PC-3 (cell line): ENCODE data around the gene TMEM171. TPM values are rescaled to one million over a fixed set of nuclear protein-coding genes. Genes with fewer than 3 reads are reported as not detected.

Experiments
- ATAC-seq: fragments of 200-7000 bp; cut with Tn5 transposase; 2 replicates; pipeline ENCODE4 v1.9.1; 2020; ENCODE audit warnings: mild to moderate bottlenecking, moderate library complexity
- BruUV-seq: library from RNA; stranded (reverse); fragments of 400-500 nt; replicated peaks from 2 replicates; lab custom pipeline; 2021; lab: Mats Ljungman, UMichigan
- CTCF ChIA-PET: fragments of 300-600 bp; sonication (Branson Sonifier 250); formaldehyde crosslinking; loops from one replicate; lab custom pipeline; 2022; ENCODE audit warnings: antibody characterized with exemption; lab: Charles Lee
- POLR2A ChIA-PET: fragments of 300-600 bp; sonication (Branson Sonifier 250); formaldehyde crosslinking; loops from one replicate; lab custom pipeline; 2022; ENCODE audit warnings: antibody characterized with exemption; ENCODE audit not compliant: unreplicated experiment; lab: Charles Lee
- DNase-seq: peaks from one replicate; pipeline ENCODE4 v3.0.0-alpha.2; 2015
- H2AFZ ChIP-seq: fragments of 300-600 bp; sonication (generic); 2 replicates; pipeline ENCODE4 v1.6.0; 2016; ENCODE audit warnings: antibody characterized with exemption, low read length
- H3F3A ChIP-seq: fragments of 300-600 bp; sonication (generic); one replicate; pipeline ENCODE4 v1.6.0; 2017; ENCODE audit warnings: antibody characterized with exemption, low read length, control low read depth, mild to moderate bottlenecking; ENCODE audit not compliant: unreplicated experiment
- H3K27ac ChIP-seq: fragments of 300-600 bp; sonication (generic); 2 replicates; pipeline ENCODE4 v1.5.1; 2016; ENCODE audit warnings: mild to moderate bottlenecking, low read length
- H3K27me3 ChIP-seq: fragments of 300-600 bp; sonication (generic); 2 replicates; pipeline ENCODE4 v1.6.1; 2016; ENCODE audit warnings: low read length, mixed read lengths
- H3K36me3 ChIP-seq: fragments of 300-600 bp; sonication (generic); 2 replicates; pipeline ENCODE4 v1.6.1; 2016; ENCODE audit warnings: low read depth, mixed run types, low read length, mixed read lengths
- H3K4me1 ChIP-seq: fragments of 300-600 bp; sonication (generic); 2 replicates; pipeline ENCODE4 v1.5.1; 2016; ENCODE audit warnings: low read length; ENCODE audit not compliant: insufficient read depth
- H3K4me2 ChIP-seq: fragments of 300-600 bp; sonication (generic); 2 replicates; pipeline ENCODE4 v1.6.0; 2016; ENCODE audit warnings: low read length
- H3K4me3 ChIP-seq: fragments of 300-600 bp; sonication (generic); 2 replicates; pipeline ENCODE4 v1.5.1; 2016; ENCODE audit warnings: mild to moderate bottlenecking, low read length, mixed read lengths
- H3K79me2 ChIP-seq: fragments of 300-600 bp; sonication (generic); 2 replicates; pipeline ENCODE4 v1.6.1; 2017; ENCODE audit warnings: low read length, mixed read lengths
- H3K9ac ChIP-seq: fragments of 300-600 bp; sonication (generic); 2 replicates; pipeline ENCODE4 v1.6.0; 2016; ENCODE audit warnings: mild to moderate bottlenecking, low read length
- H3K9me2 ChIP-seq: fragments of 300-600 bp; sonication (generic); replicated peaks from 2 replicates; pipeline ENCODE4 v1.6.1; 2016; ENCODE audit warnings: mixed run types, low read length, mixed read lengths
- H3K9me3 ChIP-seq: fragments of 300-600 bp; sonication (generic); 2 replicates; pipeline ENCODE4 v1.6.1; 2016; ENCODE audit warnings: low read length, mixed read lengths
- H4K20me1 ChIP-seq: fragments of 300-600 bp; sonication (generic); 2 replicates; pipeline ENCODE4 v1.6.1; 2016; ENCODE audit warnings: low read length, mixed read lengths
- CTCF ChIP-seq: fragments of 300-600 bp; sonication (generic); conservative IDR thresholded peaks from 2 replicates; pipeline ENCODE4 v1.5.1; 2017; ENCODE audit warnings: antibody characterized with exemption, low read depth, mild to moderate bottlenecking, low read length
- EZH2 ChIP-seq: fragments of 300-600 bp; sonication (generic); IDR thresholded peaks from one replicate; pipeline ENCODE4 v1.6.1; 2017; ENCODE audit warnings: antibody characterized with exemption, mild to moderate bottlenecking, low read length; ENCODE audit not compliant: unreplicated experiment
- EZH2phosphoT487 ChIP-seq: fragments of 300-600 bp; sonication (generic); IDR thresholded peaks from 2 replicates; pipeline ENCODE4 v1.6.1; 2018; ENCODE audit warnings: mild to moderate bottlenecking, antibody characterized with exemption, low read length, borderline replicate concordance
- intact Hi-C: fragments of 100-400 bp; cut with micrococcal nuclease; formaldehyde crosslinking; loops from 2 replicates; pipeline ENCODE4 v1.9.0; 2023
- total RNA-seq: library from RNA; depleted of rRNA; stranded (reverse); fragments of >200 nt; gene quantifications from 2 replicates; pipeline ENCODE4 v1.2.3, GENCODE V29; 2014

Gene TMEM171
- total RNA-seq, 1 experiment from 2014 or later: 1.8 TPM

DNA sequence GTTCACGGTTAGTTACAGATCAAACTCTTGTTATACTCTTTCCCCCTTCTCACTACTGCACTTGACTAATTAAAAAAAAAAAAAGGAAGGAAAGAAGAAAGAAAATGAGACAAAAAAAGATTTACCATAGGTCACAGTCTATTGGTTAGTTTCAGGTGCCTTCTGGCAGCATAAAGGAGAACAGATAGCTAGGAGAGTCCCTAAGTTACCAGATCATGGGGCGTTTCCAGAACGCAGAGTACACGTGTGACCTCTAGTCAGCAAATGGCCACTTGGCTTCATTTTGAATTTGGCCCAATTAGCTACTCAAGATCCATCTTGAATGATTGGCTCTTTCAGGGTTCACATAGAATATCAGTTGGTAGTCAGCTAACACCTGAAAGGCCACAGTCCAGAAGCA, 20.3 kb upstream of the TMEM171 start:
- H3K27me3 ChIP-seq: no peaks in the 10 kb centered on the region
- H3K4me3 ChIP-seq: no peak overlapping the region
- H3K79me2 ChIP-seq: no peaks in the 10 kb centered on the region
- no TSS peak for BruUV-seq
- no peaks in the 10 kb centered on the region for H3F3A ChIP-seq
- no peaks in the 10 kb centered on the region for H3K36me3 ChIP-seq
- no peak overlapping the region for H2AFZ ChIP-seq
- H3K4me1 ChIP-seq: no peaks in the 10 kb centered on the region
- H3K9me2 ChIP-seq: no peaks in the 10 kb centered on the region
- POLR2A ChIA-PET: no interaction called here
- no peak overlapping the region for H3K4me2 ChIP-seq
- CTCF ChIA-PET: interaction anchor here (0.7 kb wide), 1 partner anchor 84 kb away, joined by 3 read pairs; no protein-coding TSS in a partner anchor
- H4K20me1 ChIP-seq: no peaks in the 10 kb centered on the region
- no peak for ATAC-seq
- intact Hi-C loops: no loop called here
- DNase-seq: no peak
- no peak for TF ChIP-seq EZH2phosphoT487
- H3K9ac ChIP-seq: no peak overlapping the region
- H3K27ac ChIP-seq: no peak overlapping the region
- no peaks in the 10 kb centered on the region for H3K9me3 ChIP-seq

DNA sequence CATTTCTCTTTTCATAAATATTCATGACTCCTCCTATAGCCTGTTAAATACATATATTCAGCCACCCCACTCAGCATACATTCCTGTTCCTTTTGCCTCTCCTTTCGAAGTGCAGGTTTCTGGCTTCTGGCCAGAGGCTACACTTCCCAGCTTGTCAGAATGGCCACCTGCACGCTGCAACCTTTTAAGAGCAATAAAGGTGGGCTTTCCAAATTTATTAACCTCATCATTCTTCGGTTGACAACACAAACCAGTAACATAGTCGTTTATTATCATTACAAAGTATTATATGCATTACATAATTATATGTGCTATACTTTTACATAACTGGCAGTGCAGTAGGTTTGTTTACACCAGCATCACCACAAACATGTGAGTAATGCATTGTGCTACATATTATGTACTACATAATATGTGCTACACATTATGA, 16.5 kb upstream of the TMEM171 start:
- ChIA-PET CTCF (no interaction called here), POLR2A (no interaction called here)
- DNase-seq (no peak), ATAC-seq (no peak)
- Histone ChIP-seq H3K27me3 (no peaks in the 10 kb centered on the region), H3K27ac (no peak overlapping the region), H3K4me1 (no peaks in the 10 kb centered on the region), H3K4me2 (no peak overlapping the region), H3K9me2 (no peaks in the 10 kb centered on the region), H3F3A (no peaks in the 10 kb centered on the region), H2AFZ (no peak overlapping the region), H3K9me3 (no peaks in the 10 kb centered on the region), H4K20me1 (no peaks in the 10 kb centered on the region), H3K9ac (no peak overlapping the region), H3K4me3 (no peak overlapping the region), H3K36me3 (no peaks in the 10 kb centered on the region), H3K79me2 (no peaks in the 10 kb centered on the region)
- intact Hi-C loops: no loop called here
- TF ChIP-seq EZH2phosphoT487 (no peak), EZH2 (no peak), CTCF (no peak)
- BruUV-seq: no TSS peak

DNA sequence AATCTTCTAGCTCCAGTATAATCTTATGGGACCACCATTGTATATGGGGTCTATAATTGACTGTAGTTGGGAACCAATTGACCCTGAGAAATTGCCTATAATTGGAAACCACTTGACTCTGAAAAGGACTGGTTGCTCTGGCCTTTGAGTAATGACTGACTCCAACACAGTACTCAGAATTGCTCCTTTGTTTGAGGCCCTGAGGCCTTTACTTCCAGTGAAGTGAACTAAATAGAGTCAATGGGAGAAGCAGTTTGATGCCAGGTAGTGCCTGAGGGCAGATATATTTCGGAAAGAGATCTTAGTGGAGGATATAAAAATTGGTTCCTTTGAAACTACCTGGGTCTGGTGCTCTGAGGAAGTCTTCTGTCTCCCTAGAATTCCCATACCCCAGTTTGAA, 16.0 kb upstream of the TMEM171 start:
- intact Hi-C loops: no loop called here
- TF ChIP-seq CTCF: no peak
- TF ChIP-seq EZH2phosphoT487: no peak
- no peak for TF ChIP-seq EZH2
- Histone ChIP-seq H3K79me2 (no peaks in the 10 kb centered on the region), H3K4me2 (no peak overlapping the region), H4K20me1 (no peaks in the 10 kb centered on the region), H3K9me3 (no peaks in the 10 kb centered on the region), H3K4me1 (no peaks in the 10 kb centered on the region), H2AFZ (no peak overlapping the region), H3K27ac (no peak overlapping the region), H3K9me2 (no peaks in the 10 kb centered on the region), H3K27me3 (no peaks in the 10 kb centered on the region), H3F3A (no peaks in the 10 kb centered on the region), H3K36me3 (no peaks in the 10 kb centered on the region), H3K4me3 (no peak overlapping the region), H3K9ac (no peak overlapping the region)
- DNase-seq: no peak
- ChIA-PET CTCF (no interaction called here), POLR2A (no interaction called here)
- ATAC-seq: no peak
- no TSS peak for BruUV-seq
